ENCODE measurements around the gene INF2.

- TF ChIP-seq, protein P1, sequence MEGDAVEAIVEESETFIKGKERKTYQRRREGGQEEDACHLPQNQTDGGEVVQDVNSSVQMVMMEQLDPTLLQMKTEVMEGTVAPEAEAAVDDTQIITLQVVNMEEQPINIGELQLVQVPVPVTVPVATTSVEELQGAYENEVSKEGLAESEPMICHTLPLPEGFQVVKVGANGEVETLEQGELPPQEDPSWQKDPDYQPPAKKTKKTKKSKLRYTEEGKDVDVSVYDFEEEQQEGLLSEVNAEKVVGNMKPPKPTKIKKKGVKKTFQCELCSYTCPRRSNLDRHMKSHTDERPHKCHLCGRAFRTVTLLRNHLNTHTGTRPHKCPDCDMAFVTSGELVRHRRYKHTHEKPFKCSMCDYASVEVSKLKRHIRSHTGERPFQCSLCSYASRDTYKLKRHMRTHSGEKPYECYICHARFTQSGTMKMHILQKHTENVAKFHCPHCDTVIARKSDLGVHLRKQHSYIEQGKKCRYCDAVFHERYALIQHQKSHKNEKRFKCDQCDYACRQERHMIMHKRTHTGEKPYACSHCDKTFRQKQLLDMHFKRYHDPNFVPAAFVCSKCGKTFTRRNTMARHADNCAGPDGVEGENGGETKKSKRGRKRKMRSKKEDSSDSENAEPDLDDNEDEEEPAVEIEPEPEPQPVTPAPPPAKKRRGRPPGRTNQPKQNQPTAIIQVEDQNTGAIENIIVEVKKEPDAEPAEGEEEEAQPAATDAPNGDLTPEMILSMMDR (IDR thresholded peaks at IDR 0.05; ENCODE audit: extremely low read depth in 1 of 2, insufficient read depth in 1 of 2, low read depth in 1 of 2, low read length in 2 of 2): no peak
- no peak for TF ChIP-seq JUN (IDR thresholded peaks at IDR 0.05; ENCODE audit: borderline replicate concordance, insufficient read depth, insufficient read length, low read depth)
Measured at GRCh38 chr14:104746071-104746545, 56.7 kb downstream of the INF2 start.

All from endothelial cell of umbilical vein (primary cell).